Posterior vena cava (tissue), 2 donors: ENCODE results near the gene FGFR2. TPM values are rescaled to one million over a fixed set of nuclear protein-coding genes. Genes with fewer than 3 reads are reported as not detected.
"Not testable (repeated sequence)": the region's sequence is repeated elsewhere in the genome, so short reads cannot be mapped to it uniquely, and the experiment has no call there.

Experiments used
- DNase-seq: peaks from one replicate; pipeline ENCODE4 v3.0.0-alpha.2; 2020; ENCODE audit warnings: low spot score
- intact Hi-C, 2 donors: fragments of 100-400 bp; cut with DNase I; formaldehyde crosslinking; loops; one replicate each; pipeline versions ENCODE4 v1.14.1 to v1.14.2; 2022 to 2023
- total RNA-seq, 2 donors: library from RNA; stranded (reverse); fragmentation: NEBNext Ultra II Directional; extraction: Animal tissue kit (Norgen Biotek cat#: 25700); gene quantifications; one replicate each; pipeline ENCODE4 v1.2.1, GENCODE V29; 2021
- donor health status: DM: yes; HTN: yes; CAD: no.
- donor health status: DM: yes; HTN: yes; CAD: no.

The FGFR2 gene
- total RNA-seq, 2 donors from 2014 or later: 16.4 to 17.7 TPM

GRCh38 chr10:121536310-121536913 is 61.8 kb downstream of the FGFR2 start:
- no peak for DNase-seq
- intact Hi-C loops: no loop called here

GRCh38 chr10:121535381-121535780 is 62.9 kb downstream of the FGFR2 start:
- intact Hi-C loops: no loop called here
- no peak for DNase-seq

- intact Hi-C loops: no loop called here
- DNase-seq: no peak
Observed at GRCh38 chr10:121532292-121532864, 65.9 kb downstream of the FGFR2 start.

- intact Hi-C loops: no loop called here
- DNase-seq: no peak
Observed at GRCh38 chr10:121531830-121532178, 66.4 kb downstream of the FGFR2 start.

GRCh38 chr10:121531076-121531829 is 67.0 kb downstream of the FGFR2 start:
- DNase-seq: no peak
- intact Hi-C loops: no loop called here

GRCh38 chr10:121530481-121531075 is 67.7 kb downstream of the FGFR2 start:
- intact Hi-C loops: no loop called here
- no peak for DNase-seq

- no peak for DNase-seq
- intact Hi-C loops: no loop called here
Observed at GRCh38 chr10:121527690-121528089, 70.6 kb downstream of the FGFR2 start.

- DNase-seq: no peak
- intact Hi-C loops: no loop called here
Observed at GRCh38 chr10:121526801-121527221, 71.4 kb downstream of the FGFR2 start.

GRCh38 chr10:121526135-121526790 is 72.0 kb downstream of the FGFR2 start:
- intact Hi-C loops: no loop called here

GRCh38 chr10:121525251-121526134 is 72.8 kb downstream of the FGFR2 start:
- DNase-seq: no peak
- intact Hi-C loops: no loop called here

More at GRCh38 chr10:121526135-121526790, 72.0 kb downstream of the FGFR2 start:
- no peak for DNase-seq

- no peak for DNase-seq
- intact Hi-C loops: loop anchor here in 1 of 2 donors (5.0 kb wide), 1 partner anchor 1657 kb away; no protein-coding TSS in a partner anchor
Observed at GRCh38 chr10:121524157-121524817, 74.0 kb downstream of the FGFR2 start.

GRCh38 chr10:121522831-121523230 is 75.4 kb downstream of the FGFR2 start:
- intact Hi-C loops: loop anchor here in 1 of 2 donors (5.0 kb wide), 1 partner anchor 1656 kb away; no protein-coding TSS in a partner anchor
- DNase-seq: no peak

- DNase-seq: no peak
- intact Hi-C loops: loop anchor here in 1 of 2 donors (5.0 kb wide), 1 partner anchor 1655 kb away; no protein-coding TSS in a partner anchor
Observed at GRCh38 chr10:121521794-121522556, 76.3 kb downstream of the FGFR2 start.

- not testable (repeated sequence) for DNase-seq
- intact Hi-C loops: loop anchor here in 1 of 2 donors (5.0 kb wide), 1 partner anchor 1653 kb away; no protein-coding TSS in a partner anchor
Observed at GRCh38 chr10:121520526-121520925, 77.7 kb downstream of the FGFR2 start.

GRCh38 chr10:121519901-121520493 is 78.2 kb downstream of the FGFR2 start:
- DNase-seq: no peak
- intact Hi-C loops: loop anchor here in 1 of 2 donors (5.0 kb wide), 1 partner anchor 1653 kb away; no protein-coding TSS in a partner anchor

GRCh38 chr10:121519411-121519810 is 78.8 kb downstream of the FGFR2 start:
- no peak for DNase-seq
- intact Hi-C loops: no loop called here

- DNase-seq: no peak
- intact Hi-C loops: no loop called here
Observed at GRCh38 chr10:121518333-121518732, 79.9 kb downstream of the FGFR2 start.
